ENCODE data around the gene CPT2. TPM values are rescaled to one million over a fixed set of nuclear protein-coding genes. Genes with fewer than 3 reads are reported as not detected.

CPT2 gene
- total and polyA plus RNA-seq, 5 donors: 12.1 to 21.2 (median 15.3) TPM

- peaks cover 2% of the 10 kb centered on the region for H3K4me1 ChIP-seq (ENCODE audit: control insufficient read depth, insufficient read depth, low read length)
- ATAC-seq: peak; percentile 29 to 31
- no peaks in the 10 kb centered on the region for H3K27me3 ChIP-seq (ENCODE audit: control insufficient read depth, insufficient read depth)
- intact Hi-C loops (cut with DNase I): no loop called here
- no peak for DNase-seq
- H3K4me3 ChIP-seq (ENCODE audit: low read length): no peak overlapping the region
- WGBS: 42% methylated on average over 3 of the region's 3 CpGs
- peak overlapping the region; percentile 37 for H3K27ac ChIP-seq (ENCODE audit: low read length)
- no peaks in the 10 kb centered on the region for H3K9me3 ChIP-seq (ENCODE audit: control insufficient read depth, low read length)
Observed at GRCh38 chr1:53249706-53250105, 53.1 kb downstream of the CPT2 start.

- intact Hi-C loops (cut with DNase I): no loop called here
- Histone ChIP-seq H3K27me3 (ENCODE audit: control insufficient read depth, insufficient read depth) (no peaks in the 10 kb centered on the region), H3K4me3 (ENCODE audit: low read length) (no peak overlapping the region), H3K9me3 (ENCODE audit: control insufficient read depth, low read length) (no peaks in the 10 kb centered on the region), H3K27ac (ENCODE audit: low read length) (no peak overlapping the region), H3K4me1 (ENCODE audit: control insufficient read depth, insufficient read depth, low read length) (peaks cover 2% of the 10 kb centered on the region)
- 84% methylated on average over 4 of the region's 4 CpGs for WGBS
- DNase-seq (no peak), ATAC-seq (no peak)
Observed at GRCh38 chr1:53250325-53250724, 53.7 kb downstream of the CPT2 start.

- intact Hi-C loops (cut with DNase I): no loop called here
- Histone ChIP-seq H3K4me1 (ENCODE audit: control insufficient read depth, insufficient read depth, low read length) (peaks cover 2% of the 10 kb centered on the region), H3K4me3 (ENCODE audit: low read length) (no peak overlapping the region), H3K9me3 (ENCODE audit: control insufficient read depth, low read length) (no peaks in the 10 kb centered on the region), H3K27ac (ENCODE audit: low read length) (no peak overlapping the region), H3K27me3 (ENCODE audit: control insufficient read depth, insufficient read depth) (no peaks in the 10 kb centered on the region)
- WGBS: 39% methylated on average over 4 of the region's 4 CpGs
- DNase-seq: no peak
- peak in 1 of 2 donors; percentile 9 for ATAC-seq
Observed at GRCh38 chr1:53254011-53254640, 57.5 kb downstream of the CPT2 start.

GRCh38 chr1:53255031-53255430 is 58.4 kb downstream of the CPT2 start:
- 97% methylated on average over 4 of the region's 4 CpGs for WGBS
- intact Hi-C loops (cut with DNase I): no loop called here
- no peaks in the 10 kb centered on the region for H3K4me1 ChIP-seq (ENCODE audit: control insufficient read depth, insufficient read depth, low read length)
- no peaks in the 10 kb centered on the region for H3K9me3 ChIP-seq (ENCODE audit: control insufficient read depth, low read length)
- H3K27ac ChIP-seq (ENCODE audit: low read length): no peak overlapping the region
- ATAC-seq (no peak), DNase-seq (no peak)
- H3K27me3 ChIP-seq (ENCODE audit: control insufficient read depth, insufficient read depth): no peaks in the 10 kb centered on the region
- no peak overlapping the region for H3K4me3 ChIP-seq (ENCODE audit: low read length)

GRCh38 chr1:53256511-53257453 is 60.2 kb downstream of the CPT2 start:
- intact Hi-C loops (cut with DNase I): no loop called here
- no peaks in the 10 kb centered on the region for H3K4me1 ChIP-seq (ENCODE audit: control insufficient read depth, insufficient read depth, low read length)
- ATAC-seq: peak in 1 of 2 donors; percentile 40

GRCh38 chr1:53257454-53258081 is 60.9 kb downstream of the CPT2 start:
- no peak for ATAC-seq
- 88% methylated on average over 5 of the region's 5 CpGs for WGBS
- no peak for DNase-seq
- Histone ChIP-seq H3K27me3 (ENCODE audit: control insufficient read depth, insufficient read depth) (no peaks in the 10 kb centered on the region), H3K4me3 (ENCODE audit: low read length) (no peak overlapping the region), H3K27ac (ENCODE audit: low read length) (no peak overlapping the region), H3K4me1 (ENCODE audit: control insufficient read depth, insufficient read depth, low read length) (no peaks in the 10 kb centered on the region), H3K9me3 (ENCODE audit: control insufficient read depth, low read length) (no peaks in the 10 kb centered on the region)
- intact Hi-C loops (cut with DNase I): no loop called here

More at GRCh38 chr1:53256511-53257453, 60.2 kb downstream of the CPT2 start:
- WGBS: 73% methylated on average over 11 of the region's 11 CpGs
- H3K27ac ChIP-seq (ENCODE audit: low read length): no peak overlapping the region
- H3K27me3 ChIP-seq (ENCODE audit: control insufficient read depth, insufficient read depth): no peaks in the 10 kb centered on the region
- H3K4me3 ChIP-seq (ENCODE audit: low read length): no peak overlapping the region
- no peaks in the 10 kb centered on the region for H3K9me3 ChIP-seq (ENCODE audit: control insufficient read depth, low read length)
- no peak for DNase-seq

- DNase-seq (no peak), ATAC-seq (peak in 1 of 2 donors; percentile 21)
- H3K27me3 ChIP-seq (ENCODE audit: control insufficient read depth, insufficient read depth): no peaks in the 10 kb centered on the region
- H3K4me1 ChIP-seq (ENCODE audit: control insufficient read depth, insufficient read depth, low read length): no peaks in the 10 kb centered on the region
- intact Hi-C loops (cut with DNase I): no loop called here
- 83% methylated on average over 1 of the region's 1 CpG for WGBS
- H3K9me3 ChIP-seq (ENCODE audit: control insufficient read depth, low read length): no peaks in the 10 kb centered on the region
- H3K4me3 ChIP-seq (ENCODE audit: low read length): no peak overlapping the region
- H3K27ac ChIP-seq (ENCODE audit: low read length): no peak overlapping the region
Observed at GRCh38 chr1:53258216-53258615, 61.6 kb downstream of the CPT2 start.

- 90% methylated on average over 2 of the region's 2 CpGs for WGBS
- H3K27ac ChIP-seq (ENCODE audit: low read length): no peak overlapping the region
- no peak for ATAC-seq
Observed at GRCh38 chr1:53259932-53260331, 63.3 kb downstream of the CPT2 start.

GRCh38 chr1:53260631-53261247 is 64.1 kb downstream of the CPT2 start:
- DNase-seq: no peak
- intact Hi-C loops (cut with DNase I): no loop called here
- 77% methylated on average over 4 of the region's 4 CpGs for WGBS
- no peak for ATAC-seq
- H3K9me3 ChIP-seq (ENCODE audit: control insufficient read depth, low read length): no peaks in the 10 kb centered on the region
- H3K27me3 ChIP-seq (ENCODE audit: control insufficient read depth, insufficient read depth): no peaks in the 10 kb centered on the region
- H3K27ac ChIP-seq (ENCODE audit: low read length): no peak overlapping the region
- H3K4me1 ChIP-seq (ENCODE audit: control insufficient read depth, insufficient read depth, low read length): no peaks in the 10 kb centered on the region
- H3K4me3 ChIP-seq (ENCODE audit: low read length): no peak overlapping the region

More at GRCh38 chr1:53259932-53260331, 63.3 kb downstream of the CPT2 start:
- Histone ChIP-seq H3K27me3 (ENCODE audit: control insufficient read depth, insufficient read depth) (no peaks in the 10 kb centered on the region), H3K9me3 (ENCODE audit: control insufficient read depth, low read length) (no peaks in the 10 kb centered on the region), H3K4me1 (ENCODE audit: control insufficient read depth, insufficient read depth, low read length) (no peaks in the 10 kb centered on the region), H3K4me3 (ENCODE audit: low read length) (no peak overlapping the region)
- DNase-seq: no peak
- intact Hi-C loops (cut with DNase I): no loop called here

- intact Hi-C loops (cut with DNase I): no loop called here
- no peak overlapping the region for H3K4me3 ChIP-seq (ENCODE audit: low read length)
- ATAC-seq (no peak), DNase-seq (no peak)
- no peak overlapping the region for H3K27ac ChIP-seq (ENCODE audit: low read length)
- no peaks in the 10 kb centered on the region for H3K27me3 ChIP-seq (ENCODE audit: control insufficient read depth, insufficient read depth)
- no peaks in the 10 kb centered on the region for H3K4me1 ChIP-seq (ENCODE audit: control insufficient read depth, insufficient read depth, low read length)
- H3K9me3 ChIP-seq (ENCODE audit: control insufficient read depth, low read length): no peaks in the 10 kb centered on the region
- 90% methylated on average over 3 of the region's 3 CpGs for WGBS
Observed at GRCh38 chr1:53262000-53262399, 65.4 kb downstream of the CPT2 start.

Measured in right cardiac atrium (tissue), 5 donors.